ENCODE measurements around the gene IRAK3.

GRCh38 chr12:66269757-66270383, 80.9 kb downstream of the IRAK3 start:
- TF ChIP-seq CTCF (IDR thresholded peaks at IDR 0.05; ENCODE audit: poor library complexity, severe bottlenecking) = peak; percentile 70
- TF ChIP-seq TAF1 (IDR thresholded peaks at IDR 0.05; ENCODE audit: low read depth) = no peak
- TF ChIP-seq EP300 (conservative IDR thresholded peaks at IDR 0.05; ENCODE audit: poor library complexity, severe bottlenecking) = no peak
- no peak for TF ChIP-seq REST (IDR thresholded peaks at IDR 0.05; ENCODE audit: borderline replicate concordance)
- no peak for TF ChIP-seq EZH2 (IDR thresholded peaks at IDR 0.05; ENCODE audit: borderline replicate concordance, insufficient read depth, low read length, poor library complexity, severe bottlenecking)
- no peak for TF ChIP-seq POLR2AphosphoS5 (IDR thresholded peaks at IDR 0.05)
- no peak for TF ChIP-seq MXI1 (conservative IDR thresholded peaks at IDR 0.05; ENCODE audit: poor library complexity, severe bottlenecking)
- peak; percentile 70 for TF ChIP-seq RAD21 (conservative IDR thresholded peaks at IDR 0.05)
- TF ChIP-seq SMC3 (conservative IDR thresholded peaks at IDR 0.05; ENCODE audit: poor library complexity) = peak; percentile 71
